Heart left ventricle (tissue), 16 donors: ENCODE results near the gene PRICKLE1. TPM values are rescaled to one million over a fixed set of nuclear protein-coding genes. Genes with fewer than 3 reads are reported as not detected.

Source experiments
- ATAC-seq, 4 donors: fragments of 200-7000 bp; cut with Tn5 transposase; one replicate each; pipeline ENCODE4 v1.9.1; 2020 to 2022; ENCODE audit warnings: moderate library complexity in 4 of 4, mild to moderate bottlenecking in 3 of 4, moderate number of reproducible peaks in 1 of 4
- DNase-seq, 5 donors: peaks; one replicate each; pipeline ENCODE4 v3.0.0-alpha.2; 2020
- H3K27ac ChIP-seq, 12 donors: fragments of 200-600 bp; sonication (generic) in 4 of 12; one replicate each; pipeline versions ENCODE4 v1.5.0 to v1.8.0; 2016 to 2022; ENCODE audit warnings: mild to moderate bottlenecking in 2 of 12
- H3K27me3 ChIP-seq, 9 donors: fragments of 200-600 bp; sonication (generic) in 2 of 9; one replicate each; pipeline versions ENCODE4 v1.5.1 to v1.8.0; 2016 to 2022; ENCODE audit warnings: mild to moderate bottlenecking in 3 of 9
- H3K36me3 ChIP-seq, 9 donors: fragments of 200-600 bp; sonication (generic) in 2 of 9; one replicate each; pipeline versions ENCODE4 v1.5.0 to v1.8.0; 2018 to 2022; ENCODE audit warnings: mild to moderate bottlenecking in 2 of 9
- H3K4me1 ChIP-seq, 12 donors: fragments of 200-600 bp; sonication (generic) in 4 of 12; one replicate each; pipeline versions ENCODE4 v1.5.0 to v1.8.0; 2016 to 2022; ENCODE audit warnings: mild to moderate bottlenecking in 3 of 12
- H3K4me3 ChIP-seq, 12 donors: fragments of 200-600 bp; sonication (generic) in 4 of 12; one replicate each; pipeline versions ENCODE4 v1.5.0 to v1.8.0; 2017 to 2022; ENCODE audit warnings: mild to moderate bottlenecking in 9 of 12, moderate library complexity in 4 of 12
- H3K9me3 ChIP-seq, 12 donors: fragments of 200-600 bp; sonication (generic) in 4 of 12; one replicate each; pipeline versions ENCODE4 v1.5.0 to v1.8.0; 2016 to 2022; ENCODE audit warnings: mild to moderate bottlenecking in 1 of 12
- CTCF ChIP-seq, 12 donors: fragments of 200-600 bp; sonication (generic) in 4 of 12; IDR thresholded peaks; one replicate each; pipeline versions ENCODE4 v1.5.0 to v1.8.0; 2018 to 2022; ENCODE audit warnings: antibody characterized with exemption in 12 of 12, mild to moderate bottlenecking in 5 of 12
- POLR2A ChIP-seq, 2 donors: fragments of 450-650 bp; IDR thresholded peaks; one replicate each; pipeline ENCODE4 v1.6.1; 2017; ENCODE audit warnings: antibody characterized with exemption in 2 of 2, mild to moderate bottlenecking in 2 of 2, moderate library complexity in 2 of 2
- WGBS, 4 donors: extraction: QIAGEN DNeasy Blood & Tissue Kit in 2 of 4; methylation state at CpG; one replicate each; pipeline versions ENCODE4 v1.1.5 to v1.1.7; 2013 to 2018; 5-methylcytosine and 5-hydroxymethylcytosine counted together
- intact Hi-C, 10 donors: fragments of 100-400 bp; cut with DNase I; formaldehyde crosslinking; loops; one replicate each; pipeline versions ENCODE4 v1.11.1 to v1.14.2; 2022
- polyA plus RNA-seq, 2 donors: library from polyadenylated mRNA; stranded (reverse); fragments of 200-250 nt; gene quantifications; one replicate each; pipeline ENCODE4 v1.2.3, GENCODE V29; 2013
- total RNA-seq, 9 donors: library from RNA; depleted of rRNA in 2 of 9; stranded (reverse); fragments of >200 nt in 2 of 9; fragmentation: NEBNext Ultra II Directional in 3 of 9; extraction: Animal tissue kit (Norgen Biotek cat#: 25700) in 3 of 9; gene quantifications; one replicate each; pipeline versions ENCODE4 v1.1.0 to v1.2.4, GENCODE V29; 2016 to 2023
- donor health status: ischemic (EF 13 %, LVEDD 7.1; RV severe dilation, severe dysfunction).
- donor health status: healthy with polysubstance abuse.
- donor health status: DM: no; HTN: yes; CAD: no.
- donor health status: DM: no; HTN: no; CAD: no.
- donor health status: ischemic (EF 25% LVEDD 6.9; RV normal size, moderate dysfunction).
- donor health status: ischemic (EF 25% LVEDD 5.7; RV mildly dilated, moderate dysfunction).
- donor health status: healthy.
- donor health status: DM: yes; HTN: yes; CAD: no.
- donor health status: ischemic (EF 35%, LVEDD 5.7; RV mildly dilated, moderate dysfunction).
- donor health status: nonischemic (EF 11% LVEDD 7.7; RV severe dilation, severe dysfunction).
- donor health status: DM: yes; HTN: yes; CAD: no.
- donor health status: PGD.
- donor health status: ischemic (EF 29% LVEDD 5.4; RV normal size, mild dysfunction).
- donor health status: nonischemic (EF 23%, LVEDD 6.1; RV moderate dilation, normal function).

The PRICKLE1 gene
- total and polyA plus RNA-seq, 11 donors = 3.2 to 39.2 (median 20.7) TPM

GRCh38 chr12:42492267-42492666, 97.3 kb downstream of the PRICKLE1 start:
- Histone ChIP-seq H3K36me3 (peaks cover 0 to 8% (median 0%) of the 10 kb centered on the region in 9 donors), H3K4me1 (peaks cover 0 to 14% (median under 1%) of the 10 kb centered on the region in 12 donors), H3K4me3 (no peak overlapping the region), H3K27me3 (no peaks in the 10 kb centered on the region), H3K9me3 (no peaks in the 10 kb centered on the region), H3K27ac (no peak overlapping the region)
- DNase-seq = no peak
- intact Hi-C loops = loop anchor here in 1 of 10 donors (10.0 kb wide), 1 partner anchor 53 kb away; no protein-coding TSS in a partner anchor
- TF ChIP-seq POLR2A (IDR thresholded peaks at IDR 0.05) (no peak), CTCF (IDR thresholded peaks at IDR 0.05) (no peak)
- 44 to 48% (median 46%) methylated on average over 1 of the region's 1 CpG for WGBS, 4 donors
- peak in 3 of 4 donors; percentile 47 to 60 (median 57) for ATAC-seq

- TF ChIP-seq POLR2A (IDR thresholded peaks at IDR 0.05) (no peak), CTCF (IDR thresholded peaks at IDR 0.05) (no peak)
- 80 to 86% (median 84%) methylated on average over 5 of the region's 5 CpGs for WGBS, 4 donors
- H3K27ac ChIP-seq = no peak overlapping the region
- H3K9me3 ChIP-seq = no peaks in the 10 kb centered on the region
- no peak for DNase-seq
- peaks cover 0 to 3% (median 0%) of the 10 kb centered on the region in 9 donors for H3K36me3 ChIP-seq
- H3K27me3 ChIP-seq = peaks cover 0 to 5% (median 0%) of the 10 kb centered on the region in 9 donors
- intact Hi-C loops = loop anchor here in 1 of 10 donors (10.0 kb wide), 1 partner anchor 54 kb away; no protein-coding TSS in a partner anchor
- no peak for ATAC-seq
- H3K4me3 ChIP-seq = no peak overlapping the region
- peaks cover 0 to 31% (median 9%) of the 10 kb centered on the region in 12 donors for H3K4me1 ChIP-seq
Observed at GRCh38 chr12:42490261-42490842, 99.2 kb downstream of the PRICKLE1 start.

- intact Hi-C loops = loop anchor here in 6 of 10 donors (5.0 to 10.0 kb wide), 5 partner anchors 66 to 848 kb away; no protein-coding TSS in a partner anchor
- H3K4me3 ChIP-seq = no peak overlapping the region
- ATAC-seq = no peak
Observed at GRCh38 chr12:42486407-42486806, 103.1 kb downstream of the PRICKLE1 start.

More at GRCh38 chr12:42486407-42486806, 103.1 kb downstream of the PRICKLE1 start:
- no peaks in the 10 kb centered on the region for H3K9me3 ChIP-seq
- 46 to 53% (median 49%) methylated on average over 2 of the region's 2 CpGs for WGBS, 4 donors
- peaks cover 0 to 30% (median 0%) of the 10 kb centered on the region in 9 donors for H3K27me3 ChIP-seq
- TF ChIP-seq CTCF (IDR thresholded peaks at IDR 0.05) = no peak
- no peak for TF ChIP-seq POLR2A (IDR thresholded peaks at IDR 0.05)
- no peak for DNase-seq
- H3K36me3 ChIP-seq = no peaks in the 10 kb centered on the region
- peaks cover 0 to 41% (median 23%) of the 10 kb centered on the region in 12 donors for H3K4me1 ChIP-seq
- peak overlapping the region in 3 of 12 donors; percentile 14 to 99 (median 41) for H3K27ac ChIP-seq
